HEK293 (cell line): ENCODE results near the gene AGT.

Experiments
- CTCF ChIA-PET: fragments of 350-600 bp; formaldehyde crosslinking; extraction: SDS; loops from one replicate; lab custom pipeline; 2021; ENCODE audit warnings: antibody characterized with exemption; lab: Yijun Ruan, JAX
- POLR2A ChIA-PET: fragments of 300-600 bp; formaldehyde crosslinking; extraction: SDS; loops from one replicate; lab custom pipeline; 2020; ENCODE audit warnings: antibody characterized with exemption, inconsistent platforms; lab: Yijun Ruan, JAX
- H3K27ac ChIP-seq: fragments of 200-500 bp; sonication (Bioruptor generic); 2 replicates; pipeline ENCODE4 v1.5.1; 2014; ENCODE audit warnings: low read depth, low read length, control low read depth, inconsistent platforms; ENCODE audit errors: extremely low read depth
- H3K36me3 ChIP-seq, 2 experiments: fragments of 200-500 bp in 1 of 2; sonication (Bioruptor generic) in 1 of 2; 1 replicate in 1 of 2; 2 replicates in 1 of 2; pipeline ENCODE4 v1.5.1; 2014 to 2017; ENCODE audit warnings: inconsistent platforms in 2 of 2, low read length in 2 of 2; ENCODE audit not compliant: control insufficient read depth in 2 of 2, insufficient read depth in 1 of 2
- H3K4me1 ChIP-seq: fragments of 200-500 bp; sonication (Bioruptor generic); 2 replicates; pipeline ENCODE4 v1.5.1; 2014; ENCODE audit warnings: mild to moderate bottlenecking, low read length, inconsistent platforms; ENCODE audit not compliant: control insufficient read depth, insufficient read depth
- H3K4me3 ChIP-seq: 2 replicates; pipeline ENCODE4 v1.5.1; 2011; ENCODE audit warnings: low read depth, mild to moderate bottlenecking, control low read depth, low read length, moderate library complexity
- H3K9me3 ChIP-seq: fragments of 200-500 bp; sonication (Bioruptor generic); 2 replicates; pipeline ENCODE4 v1.5.1; 2014; ENCODE audit warnings: low read depth, low read length, inconsistent platforms; ENCODE audit not compliant: control insufficient read depth, insufficient read depth
- BCL11B ChIP-seq: fragments of 450-650 bp; formaldehyde crosslinking; IDR thresholded peaks from 2 replicates; pipeline ENCODE4 v1.5.1; 2016; ENCODE audit warnings: low read depth, missing biosample characterization, missing genetic modification characterization
- GFI1B ChIP-seq: fragments of 450-650 bp; formaldehyde crosslinking; IDR thresholded peaks from 2 replicates; pipeline ENCODE4 v1.5.1; 2016; ENCODE audit warnings: missing biosample characterization, missing genetic modification characterization
- MEIS1 ChIP-seq: sonication (generic); formaldehyde crosslinking; IDR thresholded peaks from 2 replicates; pipeline ENCODE4 v1.8.1; 2022; ENCODE audit warnings: missing genetic modification reagents, mild to moderate bottlenecking, borderline replicate concordance
- REST ChIP-seq: fragments of 450-650 bp; formaldehyde crosslinking; IDR thresholded peaks from 2 replicates; pipeline ENCODE4 v1.5.1; 2016; ENCODE audit warnings: missing biosample characterization, missing genetic modification characterization
- ZBTB26 ChIP-seq: fragments of 450-650 bp; formaldehyde crosslinking; optimal IDR thresholded peaks from 2 replicates; pipeline ENCODE3; 2016; ENCODE audit warnings: missing biosample characterization, mild to moderate bottlenecking, missing genetic modification characterization
- ZNF146 ChIP-seq: fragments of 450-650 bp; formaldehyde crosslinking; IDR thresholded peaks from 2 replicates; pipeline ENCODE4 v1.5.1; 2016; ENCODE audit warnings: missing biosample characterization, missing genetic modification characterization
- ZNF174 ChIP-seq: fragments of 450-650 bp; formaldehyde crosslinking; IDR thresholded peaks from 2 replicates; pipeline ENCODE4 v1.5.0; 2017; ENCODE audit warnings: missing biosample characterization, mild to moderate bottlenecking, missing genetic modification characterization
- ZNF175 ChIP-seq: fragments of 450-650 bp; formaldehyde crosslinking; IDR thresholded peaks from 2 replicates; pipeline ENCODE4 v1.5.1; 2016; ENCODE audit warnings: missing biosample characterization, missing genetic modification characterization
- ZNF292 ChIP-seq: fragments of 450-650 bp; formaldehyde crosslinking; IDR thresholded peaks from 2 replicates; pipeline ENCODE4 v1.5.1; 2016; ENCODE audit warnings: low read depth, missing biosample characterization, missing genetic modification characterization, borderline replicate concordance
- ZNF311 ChIP-seq: fragments of 450-650 bp; formaldehyde crosslinking; IDR thresholded peaks from 2 replicates; pipeline ENCODE4 v1.5.1; 2017; ENCODE audit warnings: missing biosample characterization, missing genetic modification characterization, borderline replicate concordance
- ZNF473 ChIP-seq: fragments of 450-650 bp; formaldehyde crosslinking; IDR thresholded peaks from 2 replicates; pipeline ENCODE4 v1.5.1; 2017; ENCODE audit warnings: missing biosample characterization, missing genetic modification characterization
- ZNF48 ChIP-seq: fragments of 450-650 bp; formaldehyde crosslinking; IDR thresholded peaks from 2 replicates; pipeline ENCODE4 v1.5.1; 2016; ENCODE audit warnings: missing biosample characterization, missing genetic modification characterization
- ZNF513 ChIP-seq: fragments of 450-650 bp; IDR thresholded peaks from 2 replicates; pipeline ENCODE4 v1.5.1; 2018; ENCODE audit warnings: missing biosample characterization, missing genetic modification characterization
- ZNF561 ChIP-seq: fragments of 450-650 bp; IDR thresholded peaks from 2 replicates; pipeline ENCODE4 v1.5.1; 2018; ENCODE audit warnings: missing biosample characterization, missing genetic modification characterization, borderline replicate concordance
- ZNF623 ChIP-seq: fragments of 450-650 bp; formaldehyde crosslinking; IDR thresholded peaks from 2 replicates; pipeline ENCODE4 v1.5.1; 2016; ENCODE audit warnings: missing biosample characterization, missing genetic modification characterization

The AGT gene

GRCh38 chr1:230706020-230706699, 7.8 kb downstream of the AGT start:
- POLR2A ChIA-PET: no interaction called here
- Histone ChIP-seq H3K4me3 (no peak overlapping the region), H3K36me3 (no peaks in the 10 kb centered on the region), H3K27ac (no peak overlapping the region), H3K4me1 (no peaks in the 10 kb centered on the region), H3K9me3 (no peaks in the 10 kb centered on the region)
- TF ChIP-seq GFI1B (no peak), ZNF513 (tag by site-specific recombination) (no peak), MEIS1 (no peak)
- CTCF ChIA-PET: no interaction called here

GRCh38 chr1:230705289-230706019, 8.5 kb downstream of the AGT start:
- H3K4me3 ChIP-seq: no peak overlapping the region
- H3K36me3 ChIP-seq: no peaks in the 10 kb centered on the region
- H3K9me3 ChIP-seq: no peaks in the 10 kb centered on the region
- H3K4me1 ChIP-seq: no peaks in the 10 kb centered on the region
- TF ChIP-seq ZNF175 (tag by site-specific recombination) (no peak), ZNF623 (tag by site-specific recombination) (no peak), ZNF292 (no peak), BCL11B (no peak), ZNF561 (tag by site-specific recombination) (no peak), ZNF174 (tag by site-specific recombination) (no peak), ZNF311 (tag by site-specific recombination) (no peak), REST (tag by site-specific recombination) (no peak), ZNF48 (tag by site-specific recombination) (no peak)
- TF ChIP-seq, all 188 proteins: peak for 0
- ChIA-PET POLR2A (interaction anchor here (1.5 kb wide), 1 partner anchor 11 kb away, joined by 3 read pairs; no protein-coding TSS in a partner anchor), CTCF (interaction anchor here (0.6 to 0.7 kb wide), 2 partner anchors 63 to 73 kb away, joined by 3 read pairs; no protein-coding TSS in a partner anchor)
- no peak overlapping the region for H3K27ac ChIP-seq

- H3K9me3 ChIP-seq: no peaks in the 10 kb centered on the region
- H3K4me1 ChIP-seq: no peaks in the 10 kb centered on the region
- TF ChIP-seq ZNF473 (tag by site-specific recombination) (no peak), ZBTB26 (no peak), ZNF146 (peak; percentile 98)
- TF ChIP-seq, all 188 proteins: peak for 1
- Histone ChIP-seq H3K4me3 (no peak overlapping the region), H3K36me3 (no peaks in the 10 kb centered on the region), H3K27ac (no peak overlapping the region)
- ChIA-PET POLR2A (interaction anchor here (1.5 kb wide), 1 partner anchor 11 kb away, joined by 3 read pairs; no protein-coding TSS in a partner anchor), CTCF (interaction anchor here (0.6 to 1.0 kb wide), 3 partner anchors 62 to 79 kb away, joined by 3 read pairs; no protein-coding TSS in a partner anchor)
Observed at GRCh38 chr1:230704830-230705229, 9.1 kb downstream of the AGT start.
